ENCODE data around the gene GANC. TPM values are rescaled to one million over a fixed set of nuclear protein-coding genes. Genes with fewer than 3 reads are reported as not detected.

The GANC gene
- total RNA-seq, 1 donor from 2014 or later = 39.7 TPM

DNA sequence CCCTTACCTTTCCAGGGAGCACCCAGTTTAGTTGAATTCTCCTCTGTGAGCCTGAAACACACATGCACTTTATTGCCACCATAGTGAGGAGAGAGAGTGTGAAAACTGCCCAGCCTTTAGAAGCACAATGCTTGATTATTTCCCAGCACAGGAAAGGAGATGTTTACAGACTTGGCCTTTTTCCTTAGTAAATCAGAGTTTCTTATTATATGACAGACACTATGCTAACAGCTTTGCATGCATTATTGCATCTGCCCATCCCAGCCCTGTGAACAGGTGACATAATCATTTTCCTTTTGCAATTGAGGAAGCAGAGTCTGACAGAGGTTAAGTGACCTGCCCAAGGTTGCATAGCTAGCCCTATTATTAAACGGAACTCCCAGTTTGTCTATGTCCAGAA, 122.8 kb downstream of the GANC start:
- DNase-seq (ENCODE audit: low spot score in 2 of 2, unreplicated experiment in 2 of 2) = no peak
- TF ChIP-seq, protein P1, sequence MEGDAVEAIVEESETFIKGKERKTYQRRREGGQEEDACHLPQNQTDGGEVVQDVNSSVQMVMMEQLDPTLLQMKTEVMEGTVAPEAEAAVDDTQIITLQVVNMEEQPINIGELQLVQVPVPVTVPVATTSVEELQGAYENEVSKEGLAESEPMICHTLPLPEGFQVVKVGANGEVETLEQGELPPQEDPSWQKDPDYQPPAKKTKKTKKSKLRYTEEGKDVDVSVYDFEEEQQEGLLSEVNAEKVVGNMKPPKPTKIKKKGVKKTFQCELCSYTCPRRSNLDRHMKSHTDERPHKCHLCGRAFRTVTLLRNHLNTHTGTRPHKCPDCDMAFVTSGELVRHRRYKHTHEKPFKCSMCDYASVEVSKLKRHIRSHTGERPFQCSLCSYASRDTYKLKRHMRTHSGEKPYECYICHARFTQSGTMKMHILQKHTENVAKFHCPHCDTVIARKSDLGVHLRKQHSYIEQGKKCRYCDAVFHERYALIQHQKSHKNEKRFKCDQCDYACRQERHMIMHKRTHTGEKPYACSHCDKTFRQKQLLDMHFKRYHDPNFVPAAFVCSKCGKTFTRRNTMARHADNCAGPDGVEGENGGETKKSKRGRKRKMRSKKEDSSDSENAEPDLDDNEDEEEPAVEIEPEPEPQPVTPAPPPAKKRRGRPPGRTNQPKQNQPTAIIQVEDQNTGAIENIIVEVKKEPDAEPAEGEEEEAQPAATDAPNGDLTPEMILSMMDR (IDR thresholded peaks at IDR 0.05; ENCODE audit: unreplicated experiment) = no peak
- Mint-ChIP-seq H3K27ac (no peak overlapping the region), H3K36me3 (no peaks in the 10 kb centered on the region), H3K4me3 (no peak overlapping the region), H3K27me3 (ENCODE audit: low read depth) (no peaks in the 10 kb centered on the region), H3K9me3 (no peaks in the 10 kb centered on the region), H3K4me1 (no peaks in the 10 kb centered on the region)

DNA sequence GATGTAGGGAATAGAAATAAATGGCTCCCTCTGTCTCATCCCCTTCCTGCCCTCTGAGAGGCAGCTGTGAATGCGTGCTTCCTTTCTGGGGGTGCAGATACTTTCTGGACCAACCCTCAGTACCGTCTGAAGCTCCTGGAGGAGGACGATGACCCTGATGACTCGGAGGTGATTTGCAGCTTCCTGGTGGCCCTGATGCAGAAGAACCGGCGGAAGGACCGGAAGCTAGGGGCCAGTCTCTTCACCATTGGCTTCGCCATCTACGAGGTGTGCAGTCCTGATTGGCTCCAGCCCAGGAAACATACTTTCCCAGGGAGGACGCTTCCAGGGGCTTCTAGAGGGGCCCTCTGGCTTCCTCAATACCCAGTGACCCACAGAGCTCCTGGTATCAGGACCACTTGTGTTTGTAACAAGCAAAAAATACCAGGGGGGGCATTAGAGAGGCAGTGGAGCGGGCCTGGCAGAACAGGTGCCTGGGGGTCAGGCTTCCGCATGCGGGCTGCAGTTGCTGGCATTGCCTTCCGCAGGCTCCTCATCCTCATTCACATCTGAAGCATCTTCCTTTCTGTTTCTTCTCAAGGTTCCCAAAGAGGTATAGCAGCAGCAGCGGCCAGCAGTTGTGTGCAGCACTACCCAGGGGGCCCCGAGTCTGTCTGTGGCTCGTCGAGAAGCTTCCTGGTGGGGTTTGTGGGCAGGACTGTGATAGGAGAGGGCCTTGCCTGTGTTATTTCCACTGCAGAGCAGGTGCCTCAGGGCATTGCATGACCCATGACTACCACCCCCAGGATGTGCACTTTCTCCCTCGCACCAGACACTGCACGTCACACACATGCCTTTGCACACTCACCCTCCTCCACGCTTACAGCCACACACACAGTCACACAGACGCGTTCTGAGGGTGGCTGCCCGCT, 128.8 kb downstream of the GANC start:
- Mint-ChIP-seq H3K27ac (no peak overlapping the region), H3K9me3 (no peaks in the 10 kb centered on the region)
- TF ChIP-seq, protein P1 (IDR thresholded peaks at IDR 0.05; ENCODE audit: unreplicated experiment) = no peak

GRCh38 chr15:42402455-42403205, 129.6 kb downstream of the GANC start:
- no peak for DNase-seq (ENCODE audit: low spot score in 2 of 2, unreplicated experiment in 2 of 2)
- no peak overlapping the region for H3K4me3 Mint-ChIP-seq
- peaks cover 3% of the 10 kb centered on the region for H3K36me3 Mint-ChIP-seq
- H3K4me1 Mint-ChIP-seq = peaks cover 4% of the 10 kb centered on the region
- H3K27ac Mint-ChIP-seq = no peak overlapping the region
- no peaks in the 10 kb centered on the region for H3K9me3 Mint-ChIP-seq
- TF ChIP-seq, protein P1 (IDR thresholded peaks at IDR 0.05; ENCODE audit: unreplicated experiment) = no peak
- no peaks in the 10 kb centered on the region for H3K27me3 Mint-ChIP-seq (ENCODE audit: low read depth)

More for the DNA sequence above, 128.8 kb downstream of the GANC start:
- H3K36me3 Mint-ChIP-seq = peaks cover 3% of the 10 kb centered on the region
- no peaks in the 10 kb centered on the region for H3K27me3 Mint-ChIP-seq (ENCODE audit: low read depth)
- no peak for DNase-seq (ENCODE audit: low spot score in 2 of 2, unreplicated experiment in 2 of 2)
- peaks cover 4% of the 10 kb centered on the region for H3K4me1 Mint-ChIP-seq
- no peak overlapping the region for H3K4me3 Mint-ChIP-seq

GRCh38 chr15:42403389-42403788, 130.4 kb downstream of the GANC start:
- H3K36me3 Mint-ChIP-seq = peaks cover 3% of the 10 kb centered on the region
- DNase-seq (ENCODE audit: low spot score in 2 of 2, unreplicated experiment in 2 of 2) = no peak
- no peak overlapping the region for H3K27ac Mint-ChIP-seq
- H3K27me3 Mint-ChIP-seq (ENCODE audit: low read depth) = no peaks in the 10 kb centered on the region
- peaks cover 4% of the 10 kb centered on the region for H3K4me1 Mint-ChIP-seq
- H3K9me3 Mint-ChIP-seq = no peaks in the 10 kb centered on the region
- TF ChIP-seq, protein P1 (IDR thresholded peaks at IDR 0.05; ENCODE audit: unreplicated experiment) = no peak
- no peak overlapping the region for H3K4me3 Mint-ChIP-seq

- Mint-ChIP-seq H3K36me3 (peaks cover 4% of the 10 kb centered on the region), H3K4me1 (peaks cover 4% of the 10 kb centered on the region), H3K4me3 (no peak overlapping the region), H3K27me3 (ENCODE audit: low read depth) (no peaks in the 10 kb centered on the region), H3K9me3 (no peaks in the 10 kb centered on the region), H3K27ac (no peak overlapping the region)
- DNase-seq (ENCODE audit: low spot score in 2 of 2, unreplicated experiment in 2 of 2) = no peak
- TF ChIP-seq, protein P1 (IDR thresholded peaks at IDR 0.05; ENCODE audit: unreplicated experiment) = no peak
These were observed 131.6 kb downstream of the GANC start for GRCh38 chr15:42404461-42405235.

Measured in mesothelial cell of epicardium (in vitro differentiated cells).